Activated CD8-positive, alpha-beta memory T cell treated with anti-CD3 and anti-CD28 coated beads, Interleukin-2, amount 50 U/mL, for 24 hours (primary cell): ENCODE data around the gene PARVB.

ENCODE experiments used
- DNase-seq: peaks from one replicate; pipeline ENCODE4 v3.0.0-alpha.2; 2020; ENCODE audit errors: extremely low read depth

Gene PARVB

DNA sequence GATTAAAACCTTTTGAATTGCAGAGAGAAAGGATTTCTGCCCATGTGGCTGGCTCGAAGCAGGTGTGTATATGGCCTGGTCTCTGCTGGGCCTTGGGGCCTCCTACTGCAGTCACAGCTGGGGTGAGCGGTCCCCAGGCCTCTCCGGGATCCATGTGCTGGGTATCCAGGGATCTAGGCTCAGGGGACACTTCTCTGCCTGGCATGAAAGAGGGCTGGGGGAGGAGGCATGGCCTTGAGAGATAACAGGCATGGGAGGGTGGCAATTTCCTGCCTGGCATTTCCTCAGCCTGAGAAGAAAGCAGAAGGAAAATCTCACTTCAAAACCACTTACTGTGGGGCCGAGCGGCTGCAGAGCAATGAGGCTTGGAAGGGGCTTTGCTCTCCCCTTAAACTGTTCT lies 136.3 kb downstream of the PARVB start:
- no peak for DNase-seq

DNA sequence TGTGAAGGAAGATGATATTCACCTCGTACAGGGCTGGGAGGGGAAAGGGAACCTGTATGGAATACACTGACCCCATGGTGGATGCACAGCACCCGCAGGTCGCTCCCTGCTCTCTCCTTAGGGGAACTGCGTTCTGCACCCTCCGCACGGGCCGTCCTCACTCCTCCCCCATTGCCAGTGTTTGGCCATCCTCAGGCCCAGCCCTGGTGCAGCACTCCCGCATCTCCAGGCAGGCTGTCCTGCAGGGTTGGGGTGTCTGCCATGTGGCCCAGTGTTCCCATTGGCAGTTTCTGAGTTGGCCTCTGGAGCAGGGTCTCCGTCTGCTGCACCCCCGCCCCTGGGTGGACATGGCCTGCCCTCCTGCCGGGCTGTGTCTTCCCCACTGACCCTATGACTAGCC lies 137.6 kb downstream of the PARVB start:
- DNase-seq: no peak

DNA sequence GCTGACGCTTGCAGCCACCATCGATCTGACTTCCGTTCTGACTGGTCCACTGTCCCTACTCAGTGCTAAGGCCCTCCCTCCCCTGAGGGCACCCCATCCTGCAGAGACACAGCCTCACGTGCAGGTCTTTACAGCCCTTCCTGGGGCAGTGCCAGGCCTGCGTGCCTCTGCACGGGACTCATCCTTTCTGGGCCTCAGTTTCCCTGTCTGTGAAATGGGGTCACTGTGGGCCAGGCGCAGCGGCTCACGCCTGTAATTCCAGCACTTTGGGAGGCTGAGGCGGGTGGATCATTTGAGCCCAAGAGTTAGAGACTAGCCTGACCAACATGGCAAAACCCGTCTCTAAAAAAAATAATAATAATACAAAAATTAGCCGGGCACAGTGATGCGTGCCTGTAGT lies 138.9 kb downstream of the PARVB start:
- DNase-seq: no peak

DNA sequence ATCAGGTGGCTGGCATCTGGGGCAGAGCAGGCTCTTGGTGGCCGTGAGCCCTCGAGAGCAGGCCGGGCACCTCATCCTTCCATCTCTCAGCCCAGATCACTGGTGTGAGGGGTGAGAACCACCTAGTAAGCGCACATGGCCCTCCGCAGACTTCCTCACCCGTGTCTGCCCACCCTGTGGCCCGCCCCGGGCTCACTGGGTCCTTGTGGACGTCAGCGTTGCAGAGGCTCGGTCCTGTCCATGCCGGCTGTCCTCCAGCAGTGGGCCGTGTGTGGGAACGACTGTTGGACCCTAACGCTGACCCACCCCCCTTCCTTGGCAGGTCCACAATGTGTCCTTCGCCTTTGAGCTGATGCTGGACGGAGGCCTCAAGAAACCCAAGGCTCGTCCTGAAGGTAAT lies 139.4 kb downstream of the PARVB start:
- no peak for DNase-seq

DNA sequence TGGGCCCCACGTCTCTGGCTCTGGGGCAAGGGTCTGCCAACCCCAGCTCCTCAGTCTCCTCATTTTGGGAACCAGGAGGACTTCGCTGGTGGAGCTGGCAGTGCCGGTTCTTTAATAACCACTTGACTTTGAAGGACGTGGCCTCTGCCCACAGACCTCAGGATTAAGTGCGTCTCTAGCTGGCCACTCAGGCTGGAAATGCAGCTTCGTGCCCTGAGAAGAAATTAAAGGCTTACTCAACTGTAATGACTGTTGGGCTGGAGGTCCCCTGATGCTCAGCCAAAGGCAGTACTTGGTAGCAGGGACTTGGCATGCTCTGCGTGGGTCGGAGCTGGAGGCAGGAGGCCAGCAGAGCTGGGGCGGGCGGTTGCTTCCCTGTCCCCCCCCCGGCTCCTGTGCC lies 139.9 kb downstream of the PARVB start:
- no peak for DNase-seq

DNA sequence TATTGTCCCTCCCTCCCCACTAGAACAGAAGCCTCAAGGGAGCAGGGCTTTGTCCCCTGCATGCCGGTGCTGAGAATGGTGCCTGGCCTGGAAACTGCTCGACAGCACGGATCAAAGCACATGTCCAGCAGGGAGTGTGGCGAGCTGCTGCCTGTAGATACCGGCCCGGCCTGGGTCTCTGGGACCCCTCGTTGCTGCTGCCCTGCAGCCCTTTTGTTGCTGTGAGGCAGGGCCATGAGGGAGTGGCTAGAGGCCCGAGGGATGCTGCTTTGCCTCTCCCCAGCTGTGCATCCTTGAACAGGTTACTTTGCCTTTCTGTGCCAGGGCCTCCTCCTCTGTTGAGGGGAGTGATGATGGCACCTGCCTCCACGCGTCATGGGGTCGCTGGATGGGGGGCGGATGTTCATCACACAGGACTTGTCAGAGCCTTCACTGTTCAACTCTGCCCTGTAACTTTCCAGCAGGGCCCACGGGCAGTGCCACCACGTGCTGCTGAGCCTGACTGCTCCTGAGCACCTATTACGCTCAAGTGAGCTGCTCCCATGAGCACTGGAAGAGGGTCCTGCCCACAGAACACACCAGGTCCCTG lies 141.3 kb downstream of the PARVB start:
- DNase-seq: no peak

DNA sequence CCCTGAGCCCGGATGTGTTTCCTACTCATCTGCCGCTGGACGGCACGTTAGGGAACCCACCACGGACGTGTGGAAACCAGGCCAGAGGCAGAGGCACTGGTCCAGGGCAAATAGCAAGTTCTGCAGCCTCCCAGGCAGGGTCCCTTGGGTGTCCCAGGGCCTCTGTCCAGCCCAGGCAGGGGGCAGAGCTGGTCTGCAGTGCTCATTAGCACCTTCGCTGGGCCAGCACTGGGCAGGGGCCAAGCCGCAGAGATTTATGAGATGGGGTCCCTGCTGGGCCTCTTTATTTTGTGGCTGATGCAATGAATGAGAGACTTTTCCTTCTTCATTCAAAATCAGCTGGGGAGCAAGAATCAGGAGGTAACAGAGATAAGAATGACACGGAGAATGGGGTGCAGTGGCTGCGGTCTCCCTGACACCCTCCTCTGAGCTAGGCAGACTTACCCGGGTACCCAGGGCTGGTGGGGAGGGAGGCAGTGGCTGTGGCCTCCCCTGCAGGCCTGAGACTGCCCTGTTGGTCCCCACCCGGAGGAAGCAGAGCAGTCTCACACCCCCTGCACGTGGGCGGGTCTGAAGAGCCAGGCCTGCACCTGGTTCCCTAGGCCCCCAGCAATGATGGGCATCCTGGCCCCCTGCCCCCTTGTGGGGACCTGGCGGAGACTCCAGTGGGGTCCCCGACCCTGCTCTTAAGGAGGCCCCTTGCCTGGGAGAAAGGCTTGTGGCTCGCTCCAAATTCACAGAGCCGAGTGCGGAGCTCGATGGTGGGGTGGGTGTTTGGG lies 142.6 kb downstream of the PARVB start:
- no peak for DNase-seq

DNA sequence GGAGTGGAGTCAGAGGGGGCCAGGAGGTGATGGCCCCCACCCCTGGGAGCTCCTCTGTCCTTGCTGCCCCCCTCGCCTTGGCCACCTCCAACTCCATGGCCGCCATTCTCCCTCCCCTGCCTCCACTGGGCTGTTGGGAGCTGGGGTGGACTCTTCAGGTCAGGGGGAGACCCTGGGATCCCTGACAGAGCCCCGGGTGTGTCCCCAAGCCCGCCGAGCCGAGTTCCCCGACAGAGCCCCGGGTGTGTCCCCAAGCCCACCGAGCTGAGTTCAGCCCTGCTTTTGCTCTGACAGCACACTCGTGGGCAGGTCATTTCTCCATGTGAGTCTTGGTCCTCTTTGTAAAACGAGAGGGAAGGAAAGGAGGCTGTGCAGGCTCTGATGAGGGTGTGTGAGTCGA lies 143.4 kb downstream of the PARVB start:
- no peak for DNase-seq

DNA sequence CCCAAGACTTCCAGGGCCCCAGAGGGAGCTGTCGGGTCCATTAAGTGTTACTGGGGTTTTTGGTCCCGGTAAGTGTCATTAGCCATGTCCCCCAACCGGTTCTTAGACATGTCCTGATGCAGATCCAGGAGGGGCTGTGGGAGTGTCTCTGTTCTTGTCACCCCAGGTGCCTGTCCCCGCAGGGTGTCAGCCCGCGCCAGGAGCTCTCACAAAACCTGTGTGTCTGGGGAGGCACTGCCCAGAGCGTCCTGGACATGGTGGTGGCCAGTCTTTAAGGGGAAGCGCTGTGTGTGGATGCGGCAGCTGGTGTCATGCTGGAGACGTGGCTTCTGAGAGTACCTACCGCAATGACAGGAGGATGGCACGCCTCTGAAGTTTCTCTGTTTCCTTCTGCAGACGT lies 144.1 kb downstream of the PARVB start:
- DNase-seq: no peak

DNA sequence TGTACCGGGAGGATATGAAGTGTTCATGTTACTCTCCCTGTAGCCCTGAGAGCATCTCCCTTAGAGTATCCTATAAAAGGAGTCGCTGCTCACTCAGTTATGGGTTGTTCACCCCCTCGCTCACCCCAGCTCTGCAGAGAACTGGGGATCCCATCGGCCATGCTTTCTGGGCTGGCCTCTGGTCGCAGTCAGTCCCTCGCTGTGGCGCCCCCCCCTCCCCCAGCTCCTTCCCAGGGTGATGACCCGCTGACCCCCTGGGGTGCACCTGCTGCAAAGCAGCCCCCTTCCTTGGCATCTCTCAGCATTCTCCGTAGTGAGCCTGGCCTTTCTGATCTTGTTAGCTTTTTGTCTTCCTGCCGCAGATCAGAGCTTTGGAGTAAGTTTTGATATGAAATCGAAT lies 146.4 kb downstream of the PARVB start:
- DNase-seq: no peak

DNA sequence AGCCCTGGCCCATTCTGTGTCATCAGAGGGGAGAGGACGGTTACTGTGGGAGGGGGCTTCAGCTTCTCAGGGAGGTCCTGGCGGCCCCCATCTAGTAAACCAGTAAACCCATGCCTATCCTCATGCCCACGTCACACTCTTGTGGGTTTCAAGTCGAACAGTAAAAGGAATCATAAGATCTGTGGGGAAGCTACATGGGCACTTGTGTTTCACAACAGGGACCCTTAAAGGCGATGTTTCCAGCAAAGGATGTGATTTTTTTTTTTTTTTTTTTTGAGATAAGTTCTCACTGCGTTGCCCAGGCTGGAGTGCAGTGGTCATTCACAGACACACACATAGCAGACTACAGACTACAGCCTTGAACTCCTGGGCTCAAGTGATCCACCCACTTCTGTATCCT lies 147.5 kb downstream of the PARVB start:
- DNase-seq: no peak

DNA sequence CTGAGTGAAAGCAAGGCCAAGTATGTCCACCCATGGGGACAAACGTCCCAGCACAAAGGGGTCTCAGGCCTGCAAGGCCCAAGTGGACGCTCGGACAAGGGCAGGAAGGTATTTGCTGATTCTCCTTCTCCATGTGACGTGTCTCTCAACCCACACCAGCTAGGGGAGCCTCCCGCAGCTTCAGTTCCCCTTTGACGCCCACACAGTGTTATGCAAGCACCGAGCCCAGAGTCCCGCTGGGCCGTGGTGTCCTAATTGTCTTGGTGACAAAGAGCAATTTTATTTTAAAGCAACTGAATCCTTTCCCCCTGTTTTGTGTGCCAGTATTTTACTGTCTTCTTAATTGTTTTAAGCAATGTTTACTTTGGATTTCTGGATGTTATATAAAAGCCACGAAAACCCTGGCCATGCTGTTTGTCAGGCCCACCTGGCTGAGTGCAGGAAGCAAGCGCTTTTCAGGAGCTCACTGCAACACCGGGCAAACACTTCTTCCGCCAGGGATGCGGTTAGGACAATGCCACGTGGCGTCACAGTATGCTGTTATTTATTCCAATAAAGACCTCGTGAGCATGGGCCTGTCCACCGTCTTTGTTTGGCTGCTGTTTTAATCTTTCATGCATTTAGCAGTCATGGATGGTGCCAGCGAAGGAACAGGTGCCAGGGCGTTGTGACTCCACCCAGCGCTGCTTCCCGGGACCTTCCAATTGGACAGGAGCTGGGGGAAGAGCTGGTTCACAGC lies 148.4 kb downstream of the PARVB start:
- no peak for DNase-seq

DNA sequence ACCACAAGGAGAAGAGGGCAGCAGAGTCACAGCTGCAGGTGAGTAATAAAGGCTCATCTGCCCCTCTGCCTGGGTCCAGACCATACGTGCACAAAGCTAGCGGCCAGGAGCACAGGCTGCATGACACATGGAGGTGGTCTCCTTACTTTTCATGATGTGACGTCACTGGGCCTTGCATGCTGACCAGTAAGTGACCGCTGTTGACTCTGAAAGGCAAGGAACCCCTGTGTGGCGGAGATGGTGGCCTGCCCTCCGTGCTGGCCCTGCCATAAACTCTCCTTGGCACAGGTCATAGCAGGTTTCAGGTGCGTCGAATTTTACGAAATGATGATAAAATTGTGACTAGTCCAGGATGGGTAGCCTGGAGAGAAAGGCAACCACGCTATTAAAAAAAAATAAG lies 149.1 kb downstream of the PARVB start:
- DNase-seq: no peak

DNA sequence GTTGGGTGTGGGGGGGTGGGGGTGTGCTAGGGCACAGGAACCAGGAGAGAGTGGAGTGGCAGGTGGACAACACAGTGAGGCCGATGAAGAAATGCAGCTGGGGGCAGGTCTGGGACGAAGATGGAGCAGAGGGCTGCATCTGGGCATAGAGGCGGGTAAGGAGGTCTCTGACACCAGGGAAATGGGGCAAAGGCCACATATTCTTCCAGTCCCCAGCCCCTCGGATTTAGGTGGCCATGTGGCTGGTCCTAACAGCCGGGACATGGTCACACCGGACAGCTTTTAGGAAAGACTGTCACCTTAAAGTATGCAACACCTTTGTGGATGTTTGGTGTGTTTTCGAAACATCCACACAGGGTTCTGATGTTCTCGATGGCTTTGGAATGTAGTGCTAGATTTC lies 151.6 kb downstream of the PARVB start:
- no peak for DNase-seq

DNA sequence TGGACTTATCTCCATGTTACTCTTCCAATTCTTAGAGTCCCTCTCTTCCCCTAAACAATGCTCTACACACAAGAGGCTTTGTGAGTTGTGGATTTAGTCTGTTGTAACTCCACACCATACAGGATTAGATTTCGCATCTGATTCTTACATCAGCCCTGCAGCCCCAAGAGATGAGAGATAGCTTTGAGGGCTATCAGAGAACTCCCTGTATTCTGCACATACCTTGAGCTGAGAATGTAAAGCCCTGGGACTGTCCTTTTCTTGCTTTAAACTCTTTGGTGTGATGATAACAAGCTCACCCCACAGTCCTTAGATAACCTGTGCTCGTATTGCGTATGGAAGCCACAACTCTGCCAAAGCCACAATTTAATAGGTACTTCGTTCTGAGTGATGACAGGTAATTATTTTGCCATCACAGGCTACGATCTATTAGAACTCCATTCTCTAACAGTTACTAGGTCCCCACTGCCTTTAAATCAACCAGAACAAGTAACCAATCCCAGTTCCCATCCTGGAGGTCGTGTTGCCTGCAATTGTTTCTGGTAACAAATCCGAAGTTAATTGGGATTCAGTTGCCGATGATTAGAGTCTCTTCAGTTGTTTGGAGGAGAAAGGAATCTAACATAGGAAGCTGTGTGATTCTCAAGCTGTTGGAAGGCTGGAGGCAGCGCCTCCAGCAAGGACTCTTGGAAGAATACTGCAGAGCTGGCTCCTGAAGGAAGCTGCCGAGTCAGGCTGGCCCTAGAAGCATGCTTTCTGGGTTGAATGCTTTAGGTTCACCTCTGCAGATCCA lies 155.3 kb downstream of the PARVB start:
- no peak for DNase-seq

DNA sequence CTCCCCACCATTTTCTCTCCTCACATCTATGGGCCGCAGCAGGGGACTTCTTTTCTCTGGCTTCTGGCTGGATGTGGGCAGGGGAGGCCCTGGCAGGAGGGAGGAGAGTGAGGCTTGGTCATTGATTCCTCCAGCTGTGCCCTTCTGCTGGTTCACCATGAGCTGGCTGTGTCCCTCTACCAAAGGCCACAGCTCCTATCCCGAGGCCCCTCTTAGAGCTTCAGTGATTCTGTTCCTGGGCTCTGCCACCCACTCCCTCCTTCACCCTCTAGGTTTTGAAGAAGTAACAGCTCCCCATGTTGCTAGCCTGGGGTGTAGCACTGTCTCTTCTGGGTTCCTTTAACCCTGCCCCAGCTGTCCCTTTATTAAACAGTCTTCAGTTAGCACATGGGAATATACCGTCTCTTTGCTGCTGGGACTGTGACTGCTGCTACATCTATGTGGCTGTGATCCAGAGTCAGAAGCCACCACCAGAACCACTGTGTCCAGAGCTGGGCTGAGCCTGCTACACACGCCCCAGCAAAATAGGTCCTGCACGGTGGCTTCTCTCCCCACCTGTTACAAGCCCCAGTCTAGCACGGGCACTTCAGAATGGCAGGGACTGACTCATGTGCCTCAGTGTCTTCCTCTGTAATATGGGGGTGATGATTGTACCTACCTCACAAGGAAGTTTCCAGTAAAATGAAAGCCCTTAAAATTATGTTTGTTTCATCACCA lies 156.0 kb downstream of the PARVB start:
- DNase-seq: no peak

DNA sequence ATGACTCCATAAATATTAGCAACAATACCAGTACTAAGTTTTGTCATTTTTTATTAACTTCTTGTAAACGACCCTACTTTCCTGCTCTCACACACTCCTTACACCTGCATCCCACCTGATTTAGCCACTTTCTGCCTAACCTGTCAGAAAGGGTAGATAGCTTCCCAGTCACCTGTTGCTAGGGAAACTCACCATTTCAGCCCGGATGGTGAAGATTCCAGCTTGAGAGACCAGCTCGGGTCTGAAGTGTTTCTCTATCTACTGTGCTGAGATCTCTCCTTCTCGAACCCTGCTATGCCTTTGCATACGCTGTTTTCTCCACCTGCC lies 156.6 kb downstream of the PARVB start, which contains the start of gene PARVG:
Gene PARVG (plus strand): TSS at position 220 of the 327 bp plus-strand sequence. CDS start 2,405 bp downstream, outside the sequence.
- DNase-seq: no peak

DNA sequence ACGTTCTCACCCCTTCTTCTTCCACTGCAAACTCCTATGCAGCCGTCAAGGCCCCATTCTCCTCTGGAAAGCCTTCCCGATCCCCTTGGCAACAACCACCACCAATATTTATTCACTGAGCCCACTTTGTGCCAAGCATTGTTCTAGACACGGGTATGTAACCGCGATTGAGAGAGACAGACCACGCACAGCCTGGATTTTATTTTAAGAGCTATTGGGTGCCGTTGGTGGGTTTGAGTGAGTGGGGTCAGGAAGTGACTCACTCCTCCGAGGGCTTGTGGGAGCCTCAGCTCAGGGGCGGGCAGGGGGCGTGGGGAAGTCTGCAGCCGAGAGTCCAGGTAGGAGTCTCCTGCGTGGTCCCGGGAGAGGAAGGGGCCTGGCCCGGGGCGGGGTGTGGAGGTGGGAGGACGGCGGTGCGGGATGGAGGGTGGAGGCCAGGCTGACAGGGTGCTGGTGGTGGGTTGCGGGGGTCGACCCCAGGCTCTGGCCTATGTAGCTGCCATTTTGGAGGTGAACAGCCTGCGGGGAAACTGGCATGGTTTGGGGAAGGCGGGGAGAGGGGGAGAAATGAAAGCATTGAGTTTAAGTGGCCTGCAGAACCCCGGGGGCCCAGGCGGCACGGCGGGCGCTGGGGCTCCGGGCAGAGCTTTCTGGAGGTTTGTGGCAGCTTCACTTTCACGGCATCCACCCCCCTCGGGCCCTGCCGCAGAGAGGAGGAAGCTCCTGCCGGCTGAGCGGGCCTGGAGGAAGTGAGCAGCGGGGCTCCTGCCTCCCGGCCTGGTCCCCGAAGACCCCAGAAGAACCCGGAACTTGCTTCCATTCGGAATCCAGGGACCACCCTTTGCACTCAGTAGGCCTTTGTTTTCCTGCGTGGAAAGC lies 157.2 kb downstream of the PARVB start:
- DNase-seq: no peak

DNA sequence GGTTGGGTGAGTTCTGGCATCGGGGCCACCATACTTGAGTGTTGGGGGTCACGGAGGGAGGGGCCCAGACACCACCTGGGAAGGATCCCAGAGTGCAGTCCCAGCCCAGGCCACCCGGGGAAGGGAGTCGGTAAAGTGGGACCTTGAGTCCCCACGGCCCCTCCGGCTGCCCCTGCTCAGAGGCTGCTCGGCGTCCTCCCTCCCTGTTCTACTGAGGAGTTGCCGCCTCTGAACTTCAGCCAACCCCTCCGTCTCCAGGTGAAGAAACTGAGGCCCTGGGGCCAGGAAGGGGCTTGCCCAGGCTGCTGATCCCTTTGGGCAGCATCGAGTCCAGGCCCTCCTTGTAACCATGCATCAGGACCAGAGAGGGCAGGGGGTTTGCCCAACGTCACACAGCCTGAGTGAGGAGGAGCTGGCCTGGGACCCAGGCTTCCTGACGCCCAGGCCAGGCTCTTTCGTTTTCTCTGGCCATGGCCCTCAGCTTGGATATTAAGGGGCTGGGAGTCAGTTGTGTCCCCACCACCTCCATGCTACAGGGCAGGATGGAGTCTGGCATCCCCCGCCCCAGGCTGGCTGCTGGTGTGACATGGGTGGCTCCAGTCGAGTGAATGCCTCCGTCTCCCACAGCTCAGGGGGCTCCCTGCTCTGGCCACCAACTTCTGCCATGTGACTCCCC lies 157.9 kb downstream of the PARVB start:
- no peak for DNase-seq
